Neural crest cell (in vitro differentiated cells): Measurements from ENCODE around the gene SNAP47. TPM values are rescaled to one million over a fixed set of nuclear protein-coding genes. Genes with fewer than 3 reads are reported as not detected.

Source experiments
- DNase-seq: peaks from one replicate; pipeline ENCODE4 v3.0.0; 2021; ENCODE audit warnings: low read depth, mixed read lengths, low spot score
- H3K27ac Mint-ChIP-seq: one replicate; pipeline ENCODE4 v1.8.0; 2021; ENCODE audit warnings: mild to moderate bottlenecking, mixed read lengths; ENCODE audit not compliant: unreplicated experiment
- H3K27me3 Mint-ChIP-seq: 2 replicates; pipeline ENCODE4 v1.8.0; 2021; ENCODE audit warnings: low read depth, mild to moderate bottlenecking, mixed read lengths
- H3K36me3 Mint-ChIP-seq: 2 replicates; pipeline ENCODE4 v1.8.0; 2021; ENCODE audit warnings: low read depth, mild to moderate bottlenecking, mixed read lengths
- H3K4me1 Mint-ChIP-seq: 2 replicates; pipeline ENCODE4 v1.8.0; 2021; ENCODE audit warnings: mixed read lengths
- H3K4me3 Mint-ChIP-seq: one replicate; pipeline ENCODE4 v1.8.0; 2021; ENCODE audit warnings: mild to moderate bottlenecking, mixed read lengths
- H3K9me3 Mint-ChIP-seq: 2 replicates; pipeline ENCODE4 v1.8.0; 2021; ENCODE audit warnings: mixed read lengths
- total RNA-seq: library from RNA; stranded (reverse); gene quantifications from 2 replicates; pipeline ENCODE4 v1.2.1, GENCODE V29; 2021
- TF ChIP-seq, protein P1 (sequence below): fragments of 200-600 bp; sonication (generic); conservative IDR thresholded peaks from 2 replicates; pipeline ENCODE4 v1.5.0; 2021; ENCODE audit warnings: antibody characterized with exemption, mild to moderate bottlenecking

Gene SNAP47
- total RNA-seq, 1 donor from 2014 or later = 45.3 TPM

DNA sequence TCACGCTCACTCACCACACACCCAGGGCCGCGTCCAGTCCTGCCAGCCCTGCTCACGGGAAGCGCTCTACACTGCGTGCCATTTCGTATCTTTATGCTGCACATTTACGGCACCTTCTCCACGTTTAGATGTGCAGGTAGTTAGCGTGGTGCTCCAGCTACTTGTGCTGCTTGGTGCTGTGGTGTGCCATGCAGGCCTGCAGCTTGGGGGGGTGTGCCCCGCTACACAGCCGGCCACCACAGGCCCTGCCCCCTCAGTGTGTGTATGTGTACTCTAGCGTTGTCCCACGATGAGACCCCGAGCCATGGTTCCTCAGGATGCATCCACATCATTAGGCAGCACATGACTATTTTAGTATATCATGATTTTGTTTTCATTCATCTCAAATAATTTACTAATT is 38.3 kb downstream of the SNAP47 start:
- Mint-ChIP-seq H3K27me3 (no peaks in the 10 kb centered on the region), H3K27ac (no peak overlapping the region), H3K4me3 (no peak overlapping the region), H3K4me1 (peaks cover 5% of the 10 kb centered on the region), H3K36me3 (no peaks in the 10 kb centered on the region), H3K9me3 (no peaks in the 10 kb centered on the region)
- no peak for DNase-seq
- TF ChIP-seq, protein P1, sequence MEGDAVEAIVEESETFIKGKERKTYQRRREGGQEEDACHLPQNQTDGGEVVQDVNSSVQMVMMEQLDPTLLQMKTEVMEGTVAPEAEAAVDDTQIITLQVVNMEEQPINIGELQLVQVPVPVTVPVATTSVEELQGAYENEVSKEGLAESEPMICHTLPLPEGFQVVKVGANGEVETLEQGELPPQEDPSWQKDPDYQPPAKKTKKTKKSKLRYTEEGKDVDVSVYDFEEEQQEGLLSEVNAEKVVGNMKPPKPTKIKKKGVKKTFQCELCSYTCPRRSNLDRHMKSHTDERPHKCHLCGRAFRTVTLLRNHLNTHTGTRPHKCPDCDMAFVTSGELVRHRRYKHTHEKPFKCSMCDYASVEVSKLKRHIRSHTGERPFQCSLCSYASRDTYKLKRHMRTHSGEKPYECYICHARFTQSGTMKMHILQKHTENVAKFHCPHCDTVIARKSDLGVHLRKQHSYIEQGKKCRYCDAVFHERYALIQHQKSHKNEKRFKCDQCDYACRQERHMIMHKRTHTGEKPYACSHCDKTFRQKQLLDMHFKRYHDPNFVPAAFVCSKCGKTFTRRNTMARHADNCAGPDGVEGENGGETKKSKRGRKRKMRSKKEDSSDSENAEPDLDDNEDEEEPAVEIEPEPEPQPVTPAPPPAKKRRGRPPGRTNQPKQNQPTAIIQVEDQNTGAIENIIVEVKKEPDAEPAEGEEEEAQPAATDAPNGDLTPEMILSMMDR = no peak

- Mint-ChIP-seq H3K9me3 (no peaks in the 10 kb centered on the region), H3K4me1 (peaks cover 5% of the 10 kb centered on the region), H3K4me3 (no peak overlapping the region), H3K27me3 (no peaks in the 10 kb centered on the region), H3K27ac (no peak overlapping the region), H3K36me3 (no peaks in the 10 kb centered on the region)
- DNase-seq = no peak
- TF ChIP-seq, protein P1 = no peak
Measured at GRCh38 chr1:227774051-227774731, 39.0 kb downstream of the SNAP47 start.

GRCh38 chr1:227774821-227775661 is 39.8 kb downstream of the SNAP47 start:
- DNase-seq = no peak
- Mint-ChIP-seq H3K27ac (no peak overlapping the region), H3K9me3 (no peaks in the 10 kb centered on the region), H3K4me1 (peaks cover 5% of the 10 kb centered on the region), H3K4me3 (no peak overlapping the region), H3K36me3 (no peaks in the 10 kb centered on the region), H3K27me3 (no peaks in the 10 kb centered on the region)
- TF ChIP-seq, protein P1 = no peak

GRCh38 chr1:227775841-227776240 is 40.6 kb downstream of the SNAP47 start:
- H3K27ac Mint-ChIP-seq = peak overlapping the region; percentile 50
- H3K4me1 Mint-ChIP-seq = peaks cover 5% of the 10 kb centered on the region
- H3K4me3 Mint-ChIP-seq = no peak overlapping the region
- H3K36me3 Mint-ChIP-seq = no peaks in the 10 kb centered on the region
- TF ChIP-seq, protein P1 = no peak
- H3K27me3 Mint-ChIP-seq = no peaks in the 10 kb centered on the region
- DNase-seq = no peak
- no peaks in the 10 kb centered on the region for H3K9me3 Mint-ChIP-seq

DNA sequence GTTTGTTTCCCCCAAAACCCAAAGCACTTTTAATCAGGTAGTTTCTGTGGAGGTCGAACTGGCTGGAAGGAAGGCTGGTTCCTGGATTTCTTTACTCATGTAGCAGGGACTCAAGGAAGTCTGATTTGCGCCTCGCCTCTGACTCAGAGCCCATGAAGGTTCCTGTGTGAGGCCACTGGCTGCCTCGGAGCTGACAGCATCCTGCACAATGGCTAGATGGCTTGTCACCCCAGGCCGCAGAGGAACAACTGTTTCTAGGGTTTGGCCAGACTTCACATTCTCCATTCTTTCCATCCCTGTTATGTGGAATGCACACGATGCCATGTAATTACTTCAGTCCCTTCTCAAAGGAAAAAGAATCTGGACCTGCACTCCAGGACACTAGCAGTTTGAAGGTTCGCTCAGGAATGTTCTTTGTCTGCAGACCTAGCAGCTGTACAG is 41.1 kb downstream of the SNAP47 start:
- DNase-seq = no peak
- Mint-ChIP-seq H3K36me3 (no peaks in the 10 kb centered on the region), H3K4me1 (peaks cover 5% of the 10 kb centered on the region), H3K27me3 (no peaks in the 10 kb centered on the region), H3K4me3 (no peak overlapping the region), H3K9me3 (no peaks in the 10 kb centered on the region), H3K27ac (peak overlapping the region; percentile 50)
- TF ChIP-seq, protein P1 = no peak
